Ovary (tissue), 9 donors: Measurements from ENCODE around the gene HINT3. TPM values are rescaled to one million over a fixed set of nuclear protein-coding genes. Genes with fewer than 3 reads are reported as not detected.

Source experiments
- DNase-seq, 5 donors: peaks; one replicate each; pipeline ENCODE4 v3.0.0-alpha.2; 2019 to 2020
- H3K27ac ChIP-seq, 2 donors: fragments of 200-600 bp; one replicate each; pipeline versions ENCODE4 v1.5.1 to v1.8.0; 2019 to 2022
- H3K27me3 ChIP-seq: fragments of 200-600 bp; one replicate; pipeline ENCODE4 v1.8.0; 2022
- H3K36me3 ChIP-seq: fragments of 200-600 bp; sonication (generic); one replicate; pipeline ENCODE4 v1.5.1; 2019
- H3K4me1 ChIP-seq: one replicate; pipeline ENCODE4 v1.8.1; 2013; ENCODE audit warnings: mild to moderate bottlenecking, moderate library complexity; ENCODE audit not compliant: insufficient read depth
- H3K4me3 ChIP-seq: fragments of 200-600 bp; sonication (generic); one replicate; pipeline ENCODE4 v1.5.1; 2017
- H3K9me3 ChIP-seq, 2 donors: fragments of 200-600 bp in 1 of 2; sonication (generic) in 1 of 2; one replicate each; pipeline versions ENCODE4 v1.5.1 to v1.8.1; 2013 to 2019; ENCODE audit warnings: mild to moderate bottlenecking in 1 of 2, moderate library complexity in 1 of 2
- EP300 ChIP-seq: sonication (generic); formaldehyde crosslinking; IDR thresholded peaks from one replicate; pipeline ENCODE4 v1.6.1; 2017; ENCODE audit warnings: antibody characterized with exemption
- POLR2A ChIP-seq: fragments of 450-650 bp; IDR thresholded peaks from one replicate; pipeline ENCODE4 v1.6.1; 2017; ENCODE audit warnings: antibody characterized with exemption, mild to moderate bottlenecking, moderate library complexity
- WGBS, 3 donors: extraction: QIAGEN DNeasy Blood & Tissue Kit in 1 of 3; methylation state at CpG; one replicate each; pipeline versions ENCODE4 v1.1.5 to v1.1.7; 2013 to 2017; 5-methylcytosine and 5-hydroxymethylcytosine counted together
- intact Hi-C, 4 donors: fragments of 100-400 bp; cut with DNase I; formaldehyde crosslinking; loops; one replicate each; pipeline versions ENCODE4 v1.11.0 to v1.15.1; 2022 to 2023
- polyA plus RNA-seq, 2 donors: library from polyadenylated mRNA; stranded (reverse); fragments of 200-250 nt in 1 of 2; fragments of 350-450 nt in 1 of 2; fragmentation: Illumina TruSeq in 1 of 2; extraction: RNeasy Lipid Tissue Mini Kit (QIAGEN cat#74804) in 1 of 2; gene quantifications; one replicate each; pipeline ENCODE4 v1.2.3, GENCODE V29; 2013 to 2014
- total RNA-seq, 7 donors: library from RNA; depleted of rRNA in 2 of 7; stranded (reverse); fragments of >200 nt in 2 of 7; fragmentation: NEBNext Ultra II Directional in 3 of 7; extraction: Animal tissue kit (Norgen Biotek cat#: 25700) in 3 of 7; gene quantifications; one replicate each; pipeline versions ENCODE4 v1.1.0 to v1.2.4, GENCODE V29; 2016 to 2023
- TF ChIP-seq, protein P1 (sequence below), 3 donors: fragments of 450-650 bp in 2 of 3; fragments of 200-600 bp in 1 of 3; IDR thresholded peaks; one replicate each; pipeline versions ENCODE4 v1.5.1 to v1.8.0; 2016 to 2022; ENCODE audit warnings: antibody characterized with exemption in 3 of 3, mild to moderate bottlenecking in 1 of 3
- donor health status: DM: no; HTN: no; CAD: no; lungs with moderate emphysema.
- donor health status: DM: no; HTN: no; CAD: no.
- donor health status: Bipolar disorder and iron deficiency.
- donor health status: DM: yes; HTN: yes; CAD: no.
- donor health status: DM: no; HTN: no; CAD: no.
- donor health status: DM: yes; HTN: yes; CAD: no.

Gene HINT3
- total and polyA plus RNA-seq, 9 donors = 10.3 to 20.4 (median 18.0) TPM

DNA sequence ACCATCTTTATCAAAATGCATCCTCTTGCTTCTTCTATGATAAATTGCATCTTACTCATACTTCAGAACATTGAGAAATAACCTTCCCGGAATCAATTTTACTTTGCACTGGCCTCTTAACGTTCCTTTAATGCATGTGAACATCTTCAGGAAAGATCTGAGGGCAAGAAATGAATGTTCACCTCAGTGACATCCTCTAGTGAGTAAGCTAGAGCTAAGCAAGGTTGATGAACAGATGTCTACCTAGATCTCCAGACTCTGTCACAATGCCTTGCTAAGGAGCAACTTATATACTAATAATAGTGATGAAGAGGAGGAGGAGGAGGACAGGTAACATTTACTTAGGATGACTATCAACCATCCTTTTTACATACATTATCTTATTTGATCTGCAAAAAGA lies 16.8 kb upstream of the HINT3 start:
- H3K9me3 ChIP-seq = no peaks in the 10 kb centered on the region
- TF ChIP-seq EP300 (no peak), POLR2A (no peak)
- TF ChIP-seq, protein P1, sequence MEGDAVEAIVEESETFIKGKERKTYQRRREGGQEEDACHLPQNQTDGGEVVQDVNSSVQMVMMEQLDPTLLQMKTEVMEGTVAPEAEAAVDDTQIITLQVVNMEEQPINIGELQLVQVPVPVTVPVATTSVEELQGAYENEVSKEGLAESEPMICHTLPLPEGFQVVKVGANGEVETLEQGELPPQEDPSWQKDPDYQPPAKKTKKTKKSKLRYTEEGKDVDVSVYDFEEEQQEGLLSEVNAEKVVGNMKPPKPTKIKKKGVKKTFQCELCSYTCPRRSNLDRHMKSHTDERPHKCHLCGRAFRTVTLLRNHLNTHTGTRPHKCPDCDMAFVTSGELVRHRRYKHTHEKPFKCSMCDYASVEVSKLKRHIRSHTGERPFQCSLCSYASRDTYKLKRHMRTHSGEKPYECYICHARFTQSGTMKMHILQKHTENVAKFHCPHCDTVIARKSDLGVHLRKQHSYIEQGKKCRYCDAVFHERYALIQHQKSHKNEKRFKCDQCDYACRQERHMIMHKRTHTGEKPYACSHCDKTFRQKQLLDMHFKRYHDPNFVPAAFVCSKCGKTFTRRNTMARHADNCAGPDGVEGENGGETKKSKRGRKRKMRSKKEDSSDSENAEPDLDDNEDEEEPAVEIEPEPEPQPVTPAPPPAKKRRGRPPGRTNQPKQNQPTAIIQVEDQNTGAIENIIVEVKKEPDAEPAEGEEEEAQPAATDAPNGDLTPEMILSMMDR (IDR thresholded peaks at IDR 0.05) = no peak
- intact Hi-C loops = no loop called here
- no peaks in the 10 kb centered on the region for H3K36me3 ChIP-seq
- DNase-seq = no peak
- no peak overlapping the region for H3K4me3 ChIP-seq
- H3K27ac ChIP-seq = no peak overlapping the region
- 83 to 90% (median 89%) methylated on average over 2 of the region's 2 CpGs for WGBS, 3 donors
- no peaks in the 10 kb centered on the region for H3K4me1 ChIP-seq
- H3K27me3 ChIP-seq = no peaks in the 10 kb centered on the region

DNA sequence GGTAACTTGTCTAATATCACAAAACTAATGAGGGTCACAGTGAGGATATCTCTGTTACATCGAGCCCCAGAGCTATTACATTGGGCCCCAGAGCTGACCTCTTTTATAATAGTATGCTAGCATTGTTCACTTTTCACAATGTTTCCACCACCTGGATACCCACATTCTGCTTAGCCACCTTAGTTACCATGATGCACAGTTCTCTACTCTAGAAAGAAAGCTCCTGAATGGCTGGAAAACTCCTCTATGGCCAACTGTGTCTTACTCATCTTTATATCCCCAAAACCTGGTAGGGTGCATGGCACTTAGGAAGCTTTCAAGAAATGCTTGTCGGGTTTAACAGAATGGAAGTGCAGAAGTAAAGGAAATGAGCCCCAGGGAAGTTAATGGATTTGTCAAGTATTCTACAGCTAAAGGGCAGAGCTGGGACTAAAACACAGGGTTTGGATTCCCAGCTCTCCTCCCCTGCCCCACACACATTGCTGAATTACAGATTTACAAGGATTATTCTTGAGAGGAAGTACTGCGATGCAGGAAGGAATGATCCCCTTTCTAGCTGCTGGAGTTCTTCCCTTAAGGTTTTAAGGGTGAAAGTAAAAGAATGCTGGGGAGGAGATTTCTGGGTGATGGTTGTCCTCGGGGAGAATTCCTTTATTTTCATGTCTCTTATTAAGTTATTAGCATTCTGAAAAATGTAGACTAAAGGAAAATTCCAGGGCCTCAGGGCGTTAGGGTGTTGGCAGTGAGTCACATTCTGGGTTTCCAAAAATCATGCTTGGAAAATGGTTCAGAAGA lies 16.1 kb upstream of the HINT3 start:
- 41 to 44% (median 41%) methylated on average over 5 of the region's 5 CpGs for WGBS, 3 donors
- Histone ChIP-seq H3K4me1 (no peaks in the 10 kb centered on the region), H3K4me3 (no peak overlapping the region), H3K9me3 (no peaks in the 10 kb centered on the region), H3K27me3 (no peaks in the 10 kb centered on the region), H3K27ac (no peak overlapping the region), H3K36me3 (no peaks in the 10 kb centered on the region)
- intact Hi-C loops = no loop called here
- DNase-seq = no peak
- no peak for TF ChIP-seq POLR2A
- no peak for TF ChIP-seq EP300
- TF ChIP-seq, protein P1 (IDR thresholded peaks at IDR 0.05) = no peak

DNA sequence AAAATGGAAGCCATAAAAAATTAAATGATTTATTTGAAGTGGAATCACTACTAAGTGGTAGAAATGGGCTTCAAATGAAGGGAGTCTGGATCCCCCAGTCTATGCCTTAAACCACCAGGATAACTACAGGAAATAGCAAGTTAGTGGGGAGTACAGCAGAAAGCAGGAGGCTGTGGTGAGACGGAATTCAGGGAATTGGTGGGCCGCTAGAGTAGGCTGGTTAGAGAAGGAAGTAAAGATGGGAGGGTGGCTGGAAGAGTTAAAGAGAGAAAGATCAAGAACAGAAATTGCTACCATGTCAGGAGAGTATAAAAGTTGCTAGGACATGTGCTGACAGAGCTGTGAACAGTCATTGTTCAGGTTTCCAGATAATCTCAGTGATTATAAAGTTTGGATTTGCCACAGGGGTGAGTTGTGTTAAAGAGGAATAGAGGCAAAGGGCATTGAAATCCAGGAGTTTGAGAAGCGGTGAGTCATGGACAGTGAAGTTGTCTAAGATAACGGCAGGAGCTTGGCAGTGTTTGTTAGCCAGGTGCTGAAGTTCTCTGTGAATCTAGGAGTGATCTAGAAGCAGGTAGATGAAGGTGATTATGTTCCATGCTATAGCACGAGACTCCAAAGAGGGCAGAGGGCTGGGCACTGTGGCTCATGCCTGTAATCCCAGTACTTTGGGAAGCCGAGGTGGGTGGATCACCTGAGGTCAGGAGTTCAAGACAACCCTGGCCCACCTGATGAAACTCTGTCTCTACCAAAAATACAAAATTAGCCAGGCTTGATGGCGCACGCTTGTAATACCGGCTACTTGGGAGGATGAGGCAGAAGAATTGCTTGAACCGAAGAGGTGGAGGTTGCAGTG lies 13.7 kb upstream of the HINT3 start:
- 93 to 97% (median 93%) methylated on average over 10 of the region's 10 CpGs for WGBS, 3 donors
- TF ChIP-seq, protein P1 (IDR thresholded peaks at IDR 0.05) = no peak
- TF ChIP-seq POLR2A (no peak), EP300 (no peak)
- DNase-seq = no peak

DNA sequence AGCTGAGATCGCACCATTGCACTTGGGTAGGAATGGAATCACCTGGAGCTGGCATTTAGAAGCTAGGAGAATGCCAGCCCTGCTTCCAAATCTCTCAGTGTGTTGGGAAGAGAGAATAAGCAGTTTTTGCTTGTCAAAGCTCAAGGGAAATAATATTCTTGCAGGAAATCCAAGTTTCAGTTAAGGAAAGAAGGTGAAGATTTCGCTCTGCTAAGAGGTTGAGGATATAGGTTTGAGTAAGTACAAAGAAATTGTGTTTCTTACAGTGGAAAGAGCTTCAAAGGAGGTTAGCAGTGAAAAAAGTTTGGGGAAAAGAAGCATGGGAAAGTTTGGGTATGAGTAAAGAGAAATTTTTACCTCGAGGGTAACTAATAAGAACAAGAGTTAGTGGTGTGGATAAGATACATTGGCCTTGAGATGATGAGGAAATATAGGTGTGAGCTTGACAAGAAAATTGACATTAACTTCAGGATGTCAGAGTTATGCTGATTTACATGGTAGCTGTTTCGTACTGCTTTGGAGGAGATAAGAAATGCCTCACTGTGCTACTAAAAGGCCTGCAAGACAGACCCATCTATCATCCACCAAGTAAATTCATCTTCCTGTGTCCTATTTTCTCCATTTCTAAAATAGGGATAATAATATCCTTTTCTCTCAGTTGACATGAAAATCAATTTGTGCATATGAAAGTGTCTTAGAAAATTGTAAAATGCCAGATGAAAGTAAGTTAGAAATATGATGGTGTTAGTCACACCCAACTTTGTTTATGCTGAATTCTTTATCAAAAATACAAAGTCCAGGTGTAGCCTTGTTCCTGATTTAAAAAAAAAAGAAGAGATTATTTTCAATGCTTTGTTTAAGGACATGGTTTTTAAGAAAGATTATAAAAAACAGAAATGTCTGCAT lies 12.8 kb upstream of the HINT3 start:
- intact Hi-C loops = no loop called here
- TF ChIP-seq EP300 (no peak), POLR2A (no peak)
- TF ChIP-seq, protein P1 (IDR thresholded peaks at IDR 0.05) = no peak
- H3K27me3 ChIP-seq = no peaks in the 10 kb centered on the region
- 81 to 89% (median 84%) methylated on average over 4 of the region's 4 CpGs for WGBS, 3 donors
- H3K36me3 ChIP-seq = no peaks in the 10 kb centered on the region
- H3K4me3 ChIP-seq = no peak overlapping the region
- H3K27ac ChIP-seq = peak overlapping the region in 1 of 2 donors; percentile 21
- H3K4me1 ChIP-seq = no peaks in the 10 kb centered on the region
- H3K9me3 ChIP-seq = no peaks in the 10 kb centered on the region
- no peak for DNase-seq

More for the DNA sequence above, 13.7 kb upstream of the HINT3 start:
- Histone ChIP-seq H3K4me3 (no peak overlapping the region), H3K4me1 (no peaks in the 10 kb centered on the region), H3K27me3 (no peaks in the 10 kb centered on the region), H3K36me3 (no peaks in the 10 kb centered on the region), H3K9me3 (no peaks in the 10 kb centered on the region), H3K27ac (no peak overlapping the region)
- intact Hi-C loops = no loop called here
